Fibroblast of villous mesenchyme (primary cell): ENCODE results near the gene USP48. TPM values are rescaled to one million over a fixed set of nuclear protein-coding genes. Genes with fewer than 3 reads are reported as not detected.

ENCODE experiments used
- DNase-seq: peaks from one replicate; pipeline ENCODE4 v3.0.0-alpha.2; 2010; ENCODE audit warnings: low read depth
- H3K4me3 ChIP-seq: 2 replicates; pipeline ENCODE4 v1.5.1; 2011; ENCODE audit warnings: low read depth, mild to moderate bottlenecking, low read length
- total RNA-seq: library from RNA; depleted of rRNA; stranded (reverse); fragments of >200 nt; gene quantifications from 2 replicates; pipeline ENCODE4 v1.2.3, GENCODE V29; 2012
- TF ChIP-seq, protein P1 (sequence below): IDR thresholded peaks from 2 replicates; pipeline ENCODE4 v1.5.1; 2012; ENCODE audit warnings: low read depth, mild to moderate bottlenecking, low read length; ENCODE audit not compliant: insufficient read depth

Gene USP48
- total RNA-seq, 1 donor: 52.2 TPM

DNA sequence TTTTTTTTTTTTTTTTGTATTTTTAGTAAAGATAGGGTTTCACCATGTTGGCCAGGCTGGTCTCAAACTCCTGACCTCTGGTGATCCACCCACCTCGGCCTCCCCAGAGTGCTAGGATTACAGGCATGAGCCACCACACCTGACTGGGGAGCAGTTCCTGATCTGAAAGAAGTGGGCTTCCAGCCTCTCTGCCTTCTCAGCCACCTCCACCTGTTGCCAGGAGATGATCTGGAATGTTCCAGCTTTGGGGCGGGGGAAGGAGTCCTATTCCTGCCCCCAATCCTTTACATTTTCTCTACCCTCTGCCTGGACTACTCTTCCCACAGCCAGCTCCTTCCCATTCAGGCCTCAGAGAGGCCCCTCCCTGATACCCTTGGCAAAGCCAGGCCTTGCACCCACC lies 141.9 kb downstream of the USP48 start:
- no peak for DNase-seq
- no peak overlapping the region for H3K4me3 ChIP-seq
- TF ChIP-seq, protein P1, sequence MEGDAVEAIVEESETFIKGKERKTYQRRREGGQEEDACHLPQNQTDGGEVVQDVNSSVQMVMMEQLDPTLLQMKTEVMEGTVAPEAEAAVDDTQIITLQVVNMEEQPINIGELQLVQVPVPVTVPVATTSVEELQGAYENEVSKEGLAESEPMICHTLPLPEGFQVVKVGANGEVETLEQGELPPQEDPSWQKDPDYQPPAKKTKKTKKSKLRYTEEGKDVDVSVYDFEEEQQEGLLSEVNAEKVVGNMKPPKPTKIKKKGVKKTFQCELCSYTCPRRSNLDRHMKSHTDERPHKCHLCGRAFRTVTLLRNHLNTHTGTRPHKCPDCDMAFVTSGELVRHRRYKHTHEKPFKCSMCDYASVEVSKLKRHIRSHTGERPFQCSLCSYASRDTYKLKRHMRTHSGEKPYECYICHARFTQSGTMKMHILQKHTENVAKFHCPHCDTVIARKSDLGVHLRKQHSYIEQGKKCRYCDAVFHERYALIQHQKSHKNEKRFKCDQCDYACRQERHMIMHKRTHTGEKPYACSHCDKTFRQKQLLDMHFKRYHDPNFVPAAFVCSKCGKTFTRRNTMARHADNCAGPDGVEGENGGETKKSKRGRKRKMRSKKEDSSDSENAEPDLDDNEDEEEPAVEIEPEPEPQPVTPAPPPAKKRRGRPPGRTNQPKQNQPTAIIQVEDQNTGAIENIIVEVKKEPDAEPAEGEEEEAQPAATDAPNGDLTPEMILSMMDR: no peak

DNA sequence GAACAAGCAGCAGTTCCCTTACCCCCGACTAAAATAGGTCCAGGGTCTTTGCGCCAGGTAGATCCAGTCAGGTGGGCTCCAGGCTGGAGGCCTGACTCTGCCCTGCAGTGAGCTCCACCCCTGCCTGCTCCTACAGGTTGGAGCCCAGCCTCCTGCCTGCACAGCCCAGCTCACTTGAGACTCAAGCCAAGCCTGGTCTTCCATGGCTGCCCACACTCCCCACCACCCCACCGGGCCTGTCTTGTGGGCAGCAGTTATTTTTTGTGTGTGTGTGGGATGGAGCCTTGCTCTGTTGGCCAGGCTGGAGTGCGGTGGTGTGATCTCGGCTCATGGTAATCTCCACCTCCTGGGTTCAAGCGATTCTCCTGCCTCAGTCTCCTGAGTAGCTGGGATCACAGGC lies 142.3 kb downstream of the USP48 start:
- TF ChIP-seq, protein P1: no peak
- no peak for DNase-seq
- H3K4me3 ChIP-seq: no peak overlapping the region

DNA sequence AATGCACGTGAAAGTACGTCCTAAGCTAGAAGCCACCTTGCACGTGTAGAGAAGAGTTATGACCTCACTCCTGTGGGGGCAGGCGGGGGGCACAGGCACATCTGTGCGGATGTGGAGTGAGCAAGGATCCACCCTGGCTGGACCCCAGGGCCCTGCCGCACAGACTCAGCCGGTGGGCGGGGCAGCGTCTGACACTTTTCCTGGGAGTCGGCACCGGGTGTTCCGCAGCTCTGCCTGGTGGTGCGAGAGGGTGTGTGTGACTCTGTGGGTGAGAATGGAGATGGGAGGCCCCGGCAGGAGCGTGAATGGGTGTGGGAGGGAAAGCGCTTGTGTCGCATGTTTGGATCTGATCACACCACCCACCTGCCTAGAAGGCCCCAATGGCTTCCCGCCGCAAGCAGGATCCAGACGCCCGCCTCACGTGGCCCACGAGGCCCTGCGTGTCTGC lies 143.3 kb downstream of the USP48 start:
- DNase-seq: no peak
- H3K4me3 ChIP-seq: no peak overlapping the region
- TF ChIP-seq, protein P1: no peak

DNA sequence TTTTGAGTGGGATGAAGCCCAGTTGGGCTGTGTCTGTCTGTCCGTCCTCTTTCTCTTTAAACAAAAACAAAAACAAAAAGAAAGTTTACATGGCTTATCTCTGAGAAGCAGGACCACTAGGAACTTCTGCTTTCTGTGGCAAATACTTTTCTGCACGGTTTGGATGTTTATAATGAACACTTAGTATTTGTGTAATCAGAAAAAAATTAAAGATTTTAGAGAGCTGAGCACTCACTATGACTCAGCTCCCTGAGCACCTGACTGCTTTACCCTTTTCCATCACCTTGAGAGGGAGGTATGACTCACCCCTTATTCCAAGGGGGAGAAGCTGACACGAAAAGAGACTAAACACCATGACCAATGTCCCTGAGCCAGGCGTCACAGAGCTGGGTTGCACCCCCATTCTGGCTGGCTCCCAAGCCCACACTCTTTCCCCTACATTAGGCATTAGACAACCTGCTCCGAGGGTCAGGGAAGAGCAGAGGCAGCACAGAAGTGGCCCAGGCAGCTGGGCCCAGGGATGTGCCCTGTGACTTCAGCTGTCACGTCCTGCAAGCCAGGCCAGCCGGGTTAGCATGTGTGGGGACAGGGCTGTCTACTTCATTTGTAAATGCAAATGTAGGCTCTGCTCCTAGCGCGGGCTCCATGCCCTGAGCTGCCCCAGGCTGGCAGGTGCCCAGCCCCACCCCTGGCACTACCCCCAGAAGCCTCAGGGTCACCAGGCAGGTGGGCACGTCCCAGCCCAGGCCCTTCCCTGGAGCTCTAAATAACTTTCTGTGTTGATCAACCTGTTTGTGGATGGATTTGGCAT lies 144.2 kb downstream of the USP48 start:
- H3K4me3 ChIP-seq: no peak overlapping the region
- peak; percentile 22 for DNase-seq
- TF ChIP-seq, protein P1: no peak

DNA sequence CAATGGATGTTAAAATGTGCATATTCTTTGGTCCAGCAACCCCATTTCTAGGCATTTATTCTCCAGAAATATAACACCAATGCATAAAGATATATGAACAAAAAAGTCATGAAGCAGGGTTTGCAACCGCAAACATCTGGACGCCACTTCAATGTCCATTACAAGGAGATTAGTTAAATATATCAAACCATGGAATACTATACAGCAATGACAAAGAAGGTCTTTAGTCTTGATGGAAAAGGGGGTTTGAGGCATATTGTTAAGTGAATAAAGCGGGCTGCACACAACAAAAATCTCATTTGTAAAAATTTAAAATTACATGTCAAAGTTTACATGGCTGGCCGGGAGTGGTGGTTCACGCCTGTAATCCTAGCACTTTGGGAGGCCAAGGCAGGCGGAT lies 145.4 kb downstream of the USP48 start:
- no peak for DNase-seq
- H3K4me3 ChIP-seq: no peak overlapping the region
- TF ChIP-seq, protein P1: no peak

DNA sequence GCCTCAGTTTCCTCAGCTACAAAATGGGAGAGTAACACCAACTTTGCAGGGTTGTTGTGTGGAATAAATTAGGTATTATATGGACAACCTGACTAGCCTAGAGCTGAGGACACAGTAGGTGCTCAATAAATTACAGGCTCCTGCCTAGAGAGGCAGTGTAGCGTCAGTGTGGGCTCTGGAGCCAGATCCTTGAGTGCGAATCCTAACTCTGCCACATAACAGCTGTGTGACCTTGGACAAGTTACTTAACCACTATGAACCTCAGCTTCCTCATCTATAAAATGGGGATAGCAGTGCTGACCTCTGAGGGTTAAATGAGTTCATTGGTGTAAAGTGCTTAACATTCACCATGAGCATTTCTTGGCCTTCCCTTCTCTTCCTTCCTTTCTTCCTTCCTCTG lies 146.9 kb downstream of the USP48 start:
- no peak for DNase-seq
- H3K4me3 ChIP-seq: no peak overlapping the region
- TF ChIP-seq, protein P1: no peak
